ENCODE data around the gene GALNT5. TPM values are rescaled to one million over a fixed set of nuclear protein-coding genes. Genes with fewer than 3 reads are reported as not detected.
"Not testable (repeated sequence)": the region's sequence is repeated elsewhere in the genome, so short reads cannot be mapped to it uniquely, and the experiment has no call there.

The GALNT5 gene
- total and polyA plus RNA-seq, 2 donors = 0.33 to 0.71 TPM

DNA sequence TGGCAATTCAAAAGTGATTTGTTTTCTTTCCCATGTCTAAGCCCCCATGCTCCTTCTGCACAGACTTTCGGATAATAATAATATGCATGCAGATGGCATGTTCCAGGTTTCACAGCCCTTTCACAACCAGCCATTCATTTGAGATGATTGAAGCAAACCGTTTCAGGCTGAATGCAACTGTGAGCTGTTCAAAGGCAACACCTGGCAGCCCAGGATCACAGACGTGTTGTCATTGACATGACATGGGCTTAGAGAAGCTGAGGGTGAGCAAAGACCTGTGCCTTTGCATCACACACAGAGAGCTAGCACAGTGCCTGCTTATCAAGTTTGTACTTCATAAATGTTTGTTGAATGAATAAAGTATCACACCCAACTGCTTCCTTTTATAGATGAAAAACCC is 80.5 kb downstream of the GALNT5 start:
- Histone ChIP-seq H3K4me1 (ENCODE audit: control insufficient read depth in 2 of 2, insufficient read depth in 2 of 2, low read length in 2 of 2) (peaks cover 0 to 4% of the 10 kb centered on the region in 2 donors), H3K27me3 (ENCODE audit: control insufficient read depth in 2 of 2, insufficient read depth in 1 of 2, low read length in 1 of 2) (no peaks in the 10 kb centered on the region), H3K36me3 (ENCODE audit: control insufficient read depth in 2 of 2, insufficient read depth in 2 of 2, low read length in 1 of 2) (no peaks in the 10 kb centered on the region), H3K4me3 (ENCODE audit: low read length in 2 of 2) (no peak overlapping the region), H3K27ac (ENCODE audit: low read depth in 1 of 2, low read length in 1 of 2) (peak overlapping the region in 1 of 2 donors; percentile 42), H3K9me3 (ENCODE audit: control insufficient read depth in 2 of 2, insufficient read depth in 1 of 2, low read length in 1 of 2) (peaks cover 1 to 8% of the 10 kb centered on the region in 2 donors)
- peak; percentile 21 to 81 (median 50) for DNase-seq (ENCODE audit: low read depth in 6 of 9, low spot score in 9 of 9)
- WGBS = 50% methylated on average over 3 of the region's 3 CpGs

DNA sequence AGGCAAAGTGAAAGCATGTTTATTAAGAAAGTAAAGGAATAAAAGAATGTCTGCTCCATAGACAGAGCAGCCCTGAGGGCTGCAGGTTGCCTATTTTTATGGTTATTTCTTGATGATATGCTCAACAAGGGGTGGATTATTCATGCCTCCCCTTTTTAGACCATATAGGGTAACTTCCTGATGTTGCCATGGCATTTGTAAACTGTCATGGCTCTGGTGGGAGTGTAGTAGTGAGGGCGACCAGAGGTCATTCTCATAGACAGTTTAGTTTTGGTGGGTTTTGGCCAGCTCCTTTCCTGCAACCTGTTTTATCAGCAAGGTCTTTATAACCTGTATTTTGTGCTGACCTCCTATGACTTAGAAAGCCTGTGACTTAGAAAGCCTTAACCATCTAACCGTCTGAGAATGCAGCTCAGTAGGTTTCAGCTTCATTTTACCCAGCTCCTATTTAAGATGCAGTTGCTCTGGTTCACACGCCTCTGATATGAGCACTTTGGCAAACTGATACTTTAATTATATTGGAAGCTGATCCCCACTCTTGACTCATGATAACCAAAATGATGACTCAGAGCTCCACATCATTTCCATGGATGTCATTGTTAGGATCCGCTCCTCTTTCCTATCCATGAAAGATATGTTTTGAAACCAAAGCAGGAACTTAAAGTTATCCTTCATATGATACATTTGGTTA is 82.6 kb downstream of the GALNT5 start:
- WGBS = 93% methylated on average over 4 of the region's 4 CpGs
- H3K36me3 ChIP-seq (ENCODE audit: control insufficient read depth in 2 of 2, insufficient read depth in 2 of 2, low read length in 1 of 2) = no peaks in the 10 kb centered on the region

DNA sequence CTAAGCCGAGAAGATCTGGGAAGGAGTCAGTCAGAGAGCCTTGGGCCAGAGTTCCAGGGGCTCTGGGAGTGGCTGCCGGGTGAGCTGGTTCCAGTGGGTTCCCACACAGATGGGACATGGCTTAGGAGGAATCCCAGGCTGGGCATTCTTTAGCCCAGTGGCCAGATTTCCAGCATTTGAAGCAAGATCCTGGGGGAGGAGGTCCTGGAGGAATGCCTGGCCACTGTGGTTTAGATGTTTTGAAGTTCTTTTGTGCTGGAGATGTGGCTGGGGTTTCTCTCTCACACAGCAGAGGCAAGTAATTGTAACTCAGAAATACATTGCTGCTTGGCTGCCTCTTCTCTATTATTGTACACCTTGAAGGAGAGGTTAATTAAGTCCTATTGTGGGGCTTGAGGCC is 83.9 kb downstream of the GALNT5 start:
- not testable (repeated sequence) for H3K4me1 ChIP-seq (ENCODE audit: control insufficient read depth in 2 of 2, insufficient read depth in 2 of 2, low read length in 2 of 2); H3K27ac ChIP-seq (ENCODE audit: low read depth in 1 of 2, low read length in 1 of 2); H3K27me3 ChIP-seq (ENCODE audit: control insufficient read depth in 2 of 2, insufficient read depth in 1 of 2, low read length in 1 of 2); H3K9me3 ChIP-seq (ENCODE audit: control insufficient read depth in 2 of 2, insufficient read depth in 1 of 2, low read length in 1 of 2); DNase-seq (ENCODE audit: low read depth in 6 of 9, low spot score in 9 of 9); H3K36me3 ChIP-seq (ENCODE audit: control insufficient read depth in 2 of 2, insufficient read depth in 2 of 2, low read length in 1 of 2); H3K4me3 ChIP-seq (ENCODE audit: low read length in 2 of 2)
- 100% methylated on average over 2 of the region's 2 CpGs for WGBS

More for the DNA sequence above, 82.6 kb downstream of the GALNT5 start:
- H3K27me3 ChIP-seq (ENCODE audit: control insufficient read depth in 2 of 2, insufficient read depth in 1 of 2, low read length in 1 of 2) = no peaks in the 10 kb centered on the region
- H3K4me1 ChIP-seq (ENCODE audit: control insufficient read depth in 2 of 2, insufficient read depth in 2 of 2, low read length in 2 of 2) = peaks cover 0 to 4% of the 10 kb centered on the region in 2 donors
- DNase-seq (ENCODE audit: low read depth in 6 of 9, low spot score in 9 of 9) = no peak
- no peak overlapping the region for H3K4me3 ChIP-seq (ENCODE audit: low read length in 2 of 2)
- peaks cover 1 to 10% of the 10 kb centered on the region in 2 donors for H3K9me3 ChIP-seq (ENCODE audit: control insufficient read depth in 2 of 2, insufficient read depth in 1 of 2, low read length in 1 of 2)
- H3K27ac ChIP-seq (ENCODE audit: low read depth in 1 of 2, low read length in 1 of 2) = no peak overlapping the region

DNA sequence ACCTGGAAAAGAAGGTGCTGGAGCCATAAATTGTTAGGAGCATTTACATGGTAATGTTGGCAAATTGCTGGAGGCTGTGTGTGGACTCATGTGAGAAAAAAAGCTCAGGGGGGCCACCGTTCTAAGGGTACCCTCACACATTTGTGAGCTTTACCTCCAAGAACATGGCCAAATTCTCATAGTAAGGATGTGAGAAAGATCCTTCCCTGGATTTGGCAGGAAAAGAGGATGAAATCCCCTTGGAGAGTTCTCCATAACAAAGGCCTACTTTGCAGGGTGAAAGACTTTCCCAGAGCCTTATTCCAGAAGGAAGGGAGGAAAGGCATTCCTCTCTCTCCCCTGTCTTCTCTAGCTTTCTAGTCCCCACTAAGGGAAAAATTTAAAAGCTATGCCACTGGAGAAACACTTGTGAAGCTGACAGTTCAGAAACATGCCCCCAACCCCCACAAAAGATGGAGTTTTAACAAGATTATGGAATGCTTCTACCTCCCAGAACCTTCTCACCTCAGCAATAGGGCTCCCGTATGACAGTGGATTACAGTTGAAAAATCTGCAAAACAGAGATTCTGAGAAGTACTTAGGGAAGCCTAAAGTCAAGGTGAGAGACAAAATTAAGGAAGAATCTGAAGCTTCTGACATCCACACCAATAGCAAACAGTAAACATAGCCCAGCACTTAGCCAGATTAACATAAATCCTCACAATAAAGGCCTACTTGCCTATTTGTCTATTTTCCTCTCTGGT is 88.3 kb downstream of the GALNT5 start:
- no peak overlapping the region for H3K27ac ChIP-seq (ENCODE audit: low read depth in 1 of 2, low read length in 1 of 2)
- no peak for DNase-seq (ENCODE audit: low read depth in 6 of 9, low spot score in 9 of 9)
- WGBS = 94% methylated on average over 2 of the region's 2 CpGs

DNA sequence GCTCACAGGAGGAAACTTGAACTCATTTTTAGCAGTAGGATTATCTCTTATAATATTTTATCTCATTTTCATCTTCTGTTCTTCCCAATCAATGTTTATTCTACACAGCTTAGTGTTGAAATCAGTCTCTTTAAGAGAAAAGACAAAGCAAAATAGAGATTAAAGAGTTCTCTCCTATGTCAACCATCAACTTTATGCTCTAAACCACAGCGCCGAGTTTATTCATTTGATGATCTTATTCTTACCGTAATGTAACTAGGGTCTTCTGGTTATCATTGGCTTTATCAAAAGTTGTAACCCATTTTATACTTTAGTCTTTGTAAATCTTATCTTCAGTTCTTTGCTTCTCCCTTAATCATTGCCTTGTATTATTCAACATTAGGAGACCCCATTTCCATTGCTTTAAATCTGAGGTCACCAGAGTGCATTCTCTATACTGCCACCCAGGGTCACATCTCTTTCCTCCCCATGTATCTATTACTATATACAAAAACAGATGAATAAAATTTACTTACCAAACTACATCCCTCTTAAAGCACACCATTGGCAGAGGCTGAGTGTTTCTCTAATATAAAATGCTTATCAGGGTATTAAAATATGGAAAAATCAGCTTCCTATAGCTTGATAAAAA is 90.9 kb downstream of the GALNT5 start:
- DNase-seq (ENCODE audit: low read depth in 6 of 9, low spot score in 9 of 9) = no peak
- Histone ChIP-seq H3K9me3 (ENCODE audit: control insufficient read depth in 2 of 2, insufficient read depth in 1 of 2, low read length in 1 of 2) (no peaks in the 10 kb centered on the region), H3K4me1 (ENCODE audit: control insufficient read depth in 2 of 2, insufficient read depth in 2 of 2, low read length in 2 of 2) (no peaks in the 10 kb centered on the region), H3K27me3 (ENCODE audit: control insufficient read depth in 2 of 2, insufficient read depth in 1 of 2, low read length in 1 of 2) (no peaks in the 10 kb centered on the region), H3K27ac (ENCODE audit: low read depth in 1 of 2, low read length in 1 of 2) (no peak overlapping the region), H3K4me3 (ENCODE audit: low read length in 2 of 2) (no peak overlapping the region), H3K36me3 (ENCODE audit: control insufficient read depth in 2 of 2, insufficient read depth in 2 of 2, low read length in 1 of 2) (no peaks in the 10 kb centered on the region)
- WGBS = 85% methylated on average over 3 of the region's 3 CpGs

More for the DNA sequence above, 88.3 kb downstream of the GALNT5 start:
- no peaks in the 10 kb centered on the region for H3K36me3 ChIP-seq (ENCODE audit: control insufficient read depth in 2 of 2, insufficient read depth in 2 of 2, low read length in 1 of 2)
- H3K4me3 ChIP-seq (ENCODE audit: low read length in 2 of 2) = no peak overlapping the region
- no peaks in the 10 kb centered on the region for H3K4me1 ChIP-seq (ENCODE audit: control insufficient read depth in 2 of 2, insufficient read depth in 2 of 2, low read length in 2 of 2)
- peaks cover 1 to 10% of the 10 kb centered on the region in 2 donors for H3K9me3 ChIP-seq (ENCODE audit: control insufficient read depth in 2 of 2, insufficient read depth in 1 of 2, low read length in 1 of 2)
- no peaks in the 10 kb centered on the region for H3K27me3 ChIP-seq (ENCODE audit: control insufficient read depth in 2 of 2, insufficient read depth in 1 of 2, low read length in 1 of 2)

DNA sequence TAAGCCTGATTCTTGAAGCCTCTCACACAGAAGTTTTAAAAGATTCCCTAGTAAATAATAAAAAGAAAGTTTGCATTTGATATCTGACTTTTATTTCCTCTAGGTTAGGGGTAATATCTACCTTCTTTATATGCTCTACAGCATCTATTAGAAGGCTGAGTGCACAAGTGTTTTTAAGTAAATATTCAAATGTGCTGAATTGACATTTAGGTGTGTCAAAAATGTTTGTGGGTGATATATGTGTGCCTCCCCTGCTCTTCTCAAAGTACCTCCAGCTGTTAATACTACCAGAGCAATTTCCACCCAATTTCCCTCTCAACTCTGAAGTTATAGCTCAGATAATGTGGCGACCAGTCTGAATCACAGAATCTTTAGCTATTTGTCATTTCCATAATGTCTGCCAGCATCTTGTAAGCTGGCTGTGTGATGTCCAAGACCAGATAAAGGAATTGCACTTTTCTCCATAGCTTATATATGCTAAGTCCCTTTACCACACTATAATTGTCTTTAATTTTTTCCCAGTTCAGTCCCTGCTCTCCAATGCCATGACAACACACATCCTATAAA is 92.5 kb downstream of the GALNT5 start:
- H3K9me3 ChIP-seq (ENCODE audit: control insufficient read depth in 2 of 2, insufficient read depth in 1 of 2, low read length in 1 of 2) = no peaks in the 10 kb centered on the region
- no peaks in the 10 kb centered on the region for H3K4me1 ChIP-seq (ENCODE audit: control insufficient read depth in 2 of 2, insufficient read depth in 2 of 2, low read length in 2 of 2)
- no peak overlapping the region for H3K4me3 ChIP-seq (ENCODE audit: low read length in 2 of 2)
- WGBS = 96% methylated on average over 1 of the region's 1 CpG
- no peaks in the 10 kb centered on the region for H3K27me3 ChIP-seq (ENCODE audit: control insufficient read depth in 2 of 2, insufficient read depth in 1 of 2, low read length in 1 of 2)
- H3K36me3 ChIP-seq (ENCODE audit: control insufficient read depth in 2 of 2, insufficient read depth in 2 of 2, low read length in 1 of 2) = no peaks in the 10 kb centered on the region
- no peak for DNase-seq (ENCODE audit: low read depth in 6 of 9, low spot score in 9 of 9)
- H3K27ac ChIP-seq (ENCODE audit: low read depth in 1 of 2, low read length in 1 of 2) = no peak overlapping the region

DNA sequence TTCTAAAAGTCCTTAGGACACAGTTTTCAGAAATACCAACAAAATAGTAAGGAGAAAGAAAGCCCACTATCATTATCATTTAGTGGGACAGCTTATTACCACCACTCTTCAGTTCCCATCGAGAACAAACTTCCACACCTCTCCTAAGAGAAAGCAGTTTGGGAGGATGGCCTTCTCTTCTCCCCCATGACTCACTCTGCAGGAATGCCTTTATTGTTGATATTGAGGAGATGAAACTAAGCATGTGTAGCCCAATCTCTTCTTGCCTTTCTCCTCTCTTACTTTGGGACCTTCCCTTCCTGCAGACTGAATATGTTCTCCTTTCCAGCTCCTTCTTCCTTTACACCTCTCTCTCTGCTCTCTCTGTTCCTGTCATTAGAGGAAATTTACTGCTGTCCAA is 98.1 kb downstream of the GALNT5 start:
- H3K36me3 ChIP-seq (ENCODE audit: control insufficient read depth in 2 of 2, insufficient read depth in 2 of 2, low read length in 1 of 2) = no peaks in the 10 kb centered on the region
- H3K4me3 ChIP-seq (ENCODE audit: low read length in 2 of 2) = no peak overlapping the region
- H3K9me3 ChIP-seq (ENCODE audit: control insufficient read depth in 2 of 2, insufficient read depth in 1 of 2, low read length in 1 of 2) = no peaks in the 10 kb centered on the region
- WGBS = 93% methylated on average over 1 of the region's 1 CpG
- H3K4me1 ChIP-seq (ENCODE audit: control insufficient read depth in 2 of 2, insufficient read depth in 2 of 2, low read length in 2 of 2) = no peaks in the 10 kb centered on the region
- no peak overlapping the region for H3K27ac ChIP-seq (ENCODE audit: low read depth in 1 of 2, low read length in 1 of 2)
- no peaks in the 10 kb centered on the region for H3K27me3 ChIP-seq (ENCODE audit: control insufficient read depth in 2 of 2, insufficient read depth in 1 of 2, low read length in 1 of 2)
- no peak for DNase-seq (ENCODE audit: low read depth in 6 of 9, low spot score in 9 of 9)

DNA sequence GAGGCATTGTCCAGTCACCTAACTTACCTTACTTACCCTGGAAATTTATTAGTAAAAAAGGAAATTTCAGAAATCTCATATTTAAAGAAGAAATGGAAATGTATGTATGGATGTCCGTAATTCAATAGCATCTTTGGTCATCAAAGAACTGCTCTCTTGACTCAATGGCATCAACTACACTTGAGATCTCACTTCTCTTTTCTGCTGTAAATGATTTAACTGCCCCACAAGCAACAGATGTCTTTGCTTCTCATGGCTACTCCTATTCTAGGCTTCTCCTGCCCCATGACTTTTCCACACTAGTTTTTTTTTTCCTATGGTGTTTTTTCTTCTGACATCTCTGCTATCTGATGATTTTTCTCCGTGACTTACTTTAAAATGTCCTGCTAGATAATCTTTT is 102.1 kb downstream of the GALNT5 start:
- Histone ChIP-seq H3K4me3 (ENCODE audit: low read length in 2 of 2) (no peak overlapping the region), H3K36me3 (ENCODE audit: control insufficient read depth in 2 of 2, insufficient read depth in 2 of 2, low read length in 1 of 2) (no peaks in the 10 kb centered on the region), H3K4me1 (ENCODE audit: control insufficient read depth in 2 of 2, insufficient read depth in 2 of 2, low read length in 2 of 2) (peaks cover 0 to 3% of the 10 kb centered on the region in 2 donors), H3K27me3 (ENCODE audit: control insufficient read depth in 2 of 2, insufficient read depth in 1 of 2, low read length in 1 of 2) (no peaks in the 10 kb centered on the region), H3K27ac (ENCODE audit: low read depth in 1 of 2, low read length in 1 of 2) (no peak overlapping the region), H3K9me3 (ENCODE audit: control insufficient read depth in 2 of 2, insufficient read depth in 1 of 2, low read length in 1 of 2) (peaks cover 0 to 8% of the 10 kb centered on the region in 2 donors)
- 98% methylated on average over 2 of the region's 2 CpGs for WGBS
- DNase-seq (ENCODE audit: low read depth in 6 of 9, low spot score in 9 of 9) = no peak

DNA sequence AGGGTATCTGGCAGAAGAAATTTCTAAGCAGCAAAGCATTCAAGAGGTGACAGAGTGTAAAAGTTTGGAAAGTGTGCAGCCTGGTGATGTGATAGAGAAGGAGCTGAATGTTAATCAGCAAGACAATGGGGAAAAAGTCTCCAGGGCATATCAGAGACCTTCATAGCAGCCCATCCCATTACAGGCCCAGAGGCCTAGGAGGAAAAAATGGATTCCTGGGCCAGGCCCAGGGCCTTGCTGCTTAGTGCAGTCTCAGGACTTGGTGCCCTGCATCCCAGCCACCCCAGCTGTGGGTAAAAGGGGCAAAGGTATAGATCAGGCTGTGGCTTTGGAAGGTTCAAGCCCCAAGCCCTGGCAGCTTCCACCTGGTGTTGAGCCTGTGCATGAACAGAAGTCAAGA is 104.0 kb downstream of the GALNT5 start:
- no peak for DNase-seq (ENCODE audit: low read depth in 6 of 9, low spot score in 9 of 9)
- H3K4me1 ChIP-seq (ENCODE audit: control insufficient read depth in 2 of 2, insufficient read depth in 2 of 2, low read length in 2 of 2) = peaks cover 0 to 3% of the 10 kb centered on the region in 2 donors
- H3K9me3 ChIP-seq (ENCODE audit: control insufficient read depth in 2 of 2, insufficient read depth in 1 of 2, low read length in 1 of 2) = peaks cover 0 to 8% of the 10 kb centered on the region in 2 donors
- no peaks in the 10 kb centered on the region for H3K36me3 ChIP-seq (ENCODE audit: control insufficient read depth in 2 of 2, insufficient read depth in 2 of 2, low read length in 1 of 2)
- no peak overlapping the region for H3K4me3 ChIP-seq (ENCODE audit: low read length in 2 of 2)
- H3K27ac ChIP-seq (ENCODE audit: low read depth in 1 of 2, low read length in 1 of 2) = no peak overlapping the region
- H3K27me3 ChIP-seq (ENCODE audit: control insufficient read depth in 2 of 2, insufficient read depth in 1 of 2, low read length in 1 of 2) = no peaks in the 10 kb centered on the region
